Measurements from ENCODE around the gene CEP295NL. TPM values are rescaled to one million over a fixed set of nuclear protein-coding genes. Genes with fewer than 3 reads are reported as not detected.

The CEP295NL gene
- total and polyA plus RNA-seq, 2 of the 8 experiments (the other 6 are each of a cell fraction or from before 2014, with no cell fraction given) = 0.06 to 2.0 TPM

GRCh38 chr17:78870621-78871020, 32.4 kb downstream of the CEP295NL start:
- Histone ChIP-seq H3K4me3 (ENCODE audit: extremely low read depth in 1 of 4, insufficient read depth in 2 of 4, low read depth in 3 of 4, low read length in 4 of 4) (no peak overlapping the region), H2BK20ac (ENCODE audit: low read length) (no peak overlapping the region), H3K79me1 (ENCODE audit: low read depth, low read length) (no peaks in the 10 kb centered on the region), H3K56ac (replicated peaks; ENCODE audit: insufficient read length, low read depth, low read length) (no peak overlapping the region), H3K4me2 (ENCODE audit: insufficient read depth in 1 of 2, low read depth in 2 of 2, low read length in 2 of 2) (no peak overlapping the region), H3K4me1 (replicated peaks in 1 of 4; ENCODE audit: control insufficient read depth in 3 of 4, insufficient read depth in 4 of 4, low read length in 3 of 4) (no peaks in the 10 kb centered on the region; a peak in 1 of 7 replicates), H3K23me2 (ENCODE audit: low read depth, low read length) (no peaks in the 10 kb centered on the region), H3K14ac (ENCODE audit: insufficient read length) (no peak overlapping the region), H4K91ac (replicated peaks; ENCODE audit: insufficient read length, low read length) (no peak overlapping the region), H3K36me3 (ENCODE audit: control insufficient read depth in 2 of 4, insufficient read depth in 4 of 4, low read length in 3 of 4) (peaks cover 0 to 16% (median 7%) of the 10 kb centered on the region in 4 experiments; a peak in 3 of 8 replicates), H3K79me2 (ENCODE audit: control insufficient read depth in 1 of 2, insufficient read depth in 2 of 2, low read length in 2 of 2) (no peaks in the 10 kb centered on the region), H2AFZ (ENCODE audit: low read length) (no peak overlapping the region), H4K5ac (ENCODE audit: insufficient read length, low read depth, low read length) (no peak overlapping the region), H3K18ac (ENCODE audit: extremely low read depth, low read length) (no peak overlapping the region), H3K23ac (ENCODE audit: insufficient read length) (no peak overlapping the region), H3K4ac (replicated peaks; ENCODE audit: insufficient read length, low read depth, low read length) (no peak overlapping the region), H2BK5ac (ENCODE audit: low read depth, low read length) (no peak overlapping the region), H4K8ac (ENCODE audit: extremely low read depth, insufficient read depth, low read length) (no peak overlapping the region), H4K20me1 (replicated peaks in 1 of 2; ENCODE audit: control insufficient read depth in 1 of 2, insufficient read depth in 2 of 2, low read length in 2 of 2) (peaks cover 0 to 4% of the 10 kb centered on the region in 2 experiments), H3K9ac (replicated peaks in 1 of 4; ENCODE audit: extremely low read depth in 1 of 4, low read depth in 3 of 4, low read length in 3 of 4) (no peak overlapping the region), H3K27ac (ENCODE audit: low read depth, low read length) (no peak overlapping the region), H2BK120ac (replicated peaks; ENCODE audit: low read depth, low read length) (no peak overlapping the region), H3K9me3 (ENCODE audit: insufficient read depth in 2 of 2, low read depth in 1 of 2, low read length in 1 of 2) (no peaks in the 10 kb centered on the region), H3K27me3 (replicated peaks in 1 of 4; ENCODE audit: control insufficient read depth in 3 of 4, extremely low read depth in 1 of 4, insufficient read depth in 3 of 4, low read length in 3 of 4) (no peaks in the 10 kb centered on the region), H2BK12ac (ENCODE audit: low read depth, low read length) (no peak overlapping the region), H2BK15ac (ENCODE audit: low read length) (no peak overlapping the region), H2AK5ac (ENCODE audit: low read depth, low read length) (no peak overlapping the region)
- WGBS, 2 experiments (ENCODE audit: extremely low coverage in 1 of 2, insufficient coverage in 1 of 2, insufficient read length in 1 of 2, insufficient replicate concordance in 2 of 2, low coverage in 1 of 2, low lambda C conversion rate in 2 of 2, missing lambda C conversion rate in 1 of 2) = 86% methylated on average over 15 of the region's 15 CpGs; no CpG with 5 or more reads in 1 of the 2 experiments
- ChIA-PET CTCF (ENCODE audit: partially characterized antibody) (interaction anchor here (1.3 kb wide), 1 partner anchor 101 kb away, joined by 5 read pairs; no protein-coding TSS in a partner anchor), POLR2A (ENCODE audit: partially characterized antibody) (no interaction called here)
- no peak for DNase-seq (ENCODE audit: low read depth in 1 of 2, low spot score in 2 of 2)
- TF ChIP-seq RFX5 (IDR thresholded peaks at IDR 0.05; ENCODE audit: borderline replicate concordance, low read depth, low read length) (no peak), CBX8 (IDR thresholded peaks at IDR 0.05; ENCODE audit: borderline replicate concordance, low read depth, low read length) (no peak), JUN (IDR thresholded peaks at IDR 0.05; ENCODE audit: low read depth, low read length) (no peak), KDM4A (IDR thresholded peaks at IDR 0.05; ENCODE audit: low read depth, low read length, severe bottlenecking) (no peak), RAD21 (IDR thresholded peaks at IDR 0.05 in 1 of 2, conservative IDR thresholded peaks at IDR 0.05 in 1 of 2; ENCODE audit: low read depth in 2 of 2, low read length in 2 of 2) (no peak), GTF2F1 (IDR thresholded peaks at IDR 0.05; ENCODE audit: borderline replicate concordance, low read depth, low read length) (no peak), TCF12 (IDR thresholded peaks at IDR 0.05; ENCODE audit: low read depth, low read length) (no peak), TAF7 (optimal IDR thresholded peaks at IDR 0.05; ENCODE audit: borderline replicate concordance, low read depth, low read length) (no peak), POLR2AphosphoS5 (IDR thresholded peaks at IDR 0.05; ENCODE audit: low read depth, low read length) (no peak), ZNF274 (IDR thresholded peaks at IDR 0.05; ENCODE audit: borderline replicate concordance, extremely low read depth, low read length) (no peak), SRF (IDR thresholded peaks at IDR 0.05; ENCODE audit: low read depth, low read length) (no peak), JUND (IDR thresholded peaks at IDR 0.05; ENCODE audit: low read length) (no peak)
- no peak for FAIRE-seq

Measured in H1 (cell line).